SU-DHL-6 (cell line): ENCODE results near the gene RPL32.
A peak's percentile ranks its signal among the peaks of the same experiment; 100 is the strongest.
"Not testable (repeated sequence)": the region's sequence is repeated elsewhere in the genome, so short reads cannot be mapped to it uniquely, and the experiment has no call there.

Experiments used
- H2AFZ ChIP-seq: fragments of 200-600 bp; sonication (generic); 2 replicates; pipeline ENCODE4 v1.6.1; 2014; ENCODE audit warnings: low read depth, mild to moderate bottlenecking, moderate library complexity, mixed read lengths, antibody characterized with exemption, low read length; ENCODE audit not compliant: severe bottlenecking
- H3F3A ChIP-seq: fragments of 200-600 bp; shearing (Covaris generic); 2 replicates; pipeline ENCODE4 v1.6.0; 2016; ENCODE audit warnings: antibody characterized with exemption, mild to moderate bottlenecking; ENCODE audit not compliant: insufficient read depth
- H3K27ac ChIP-seq: fragments of 200-600 bp; sonication (generic); 2 replicates; pipeline ENCODE4 v1.5.1; 2016; ENCODE audit warnings: low read depth, mild to moderate bottlenecking, low read length, moderate library complexity, mixed read lengths
- H3K27me3 ChIP-seq: fragments of 200-600 bp; sonication (generic), shearing (Covaris generic); 2 replicates; pipeline ENCODE4 v1.6.0; 2014; ENCODE audit warnings: mild to moderate bottlenecking, low read length
- H3K36me3 ChIP-seq: fragments of 200-600 bp; sonication (generic); 2 replicates; pipeline ENCODE4 v1.6.1; 2014; ENCODE audit warnings: mild to moderate bottlenecking, low read length, mixed read lengths
- H3K4me2 ChIP-seq: fragments of 300-600, 200-600 bp; shearing (Covaris generic), sonication (generic); 2 replicates; pipeline ENCODE4 v1.6.0; 2014; ENCODE audit warnings: low read length, low read depth, mild to moderate bottlenecking; ENCODE audit not compliant: poor library complexity, severe bottlenecking
- H3K4me3 ChIP-seq: fragments of 200-600 bp; sonication (generic); 2 replicates; pipeline ENCODE4 v1.5.1; 2014; ENCODE audit warnings: antibody characterized with exemption, low read length, mild to moderate bottlenecking, mixed read lengths; ENCODE audit not compliant: insufficient read depth, poor library complexity, severe bottlenecking
- H3K79me2 ChIP-seq: fragments of 200-600 bp; sonication (generic); 2 replicates; pipeline ENCODE4 v1.6.1; 2014; ENCODE audit warnings: mild to moderate bottlenecking, low read length, moderate library complexity; ENCODE audit not compliant: insufficient read depth
- H3K9ac ChIP-seq: fragments of 200-600 bp; sonication (generic); 2 replicates; pipeline ENCODE4 v1.7.0; 2014; ENCODE audit warnings: mild to moderate bottlenecking, low read length
- H3K9me2 ChIP-seq: fragments of 200-600 bp; sonication (generic); replicated peaks from 2 replicates; pipeline ENCODE4 v1.6.1; 2014; ENCODE audit warnings: low read length; ENCODE audit not compliant: insufficient read depth
- H3K9me3 ChIP-seq: fragments of 200-600 bp; sonication (generic); 2 replicates; pipeline ENCODE4 v1.6.1; 2014; ENCODE audit warnings: low read length, mixed read lengths; ENCODE audit not compliant: insufficient read depth
- H4K20me1 ChIP-seq: fragments of 200-600 bp; sonication (generic); 2 replicates; pipeline ENCODE4 v1.6.1; 2014; ENCODE audit warnings: low read depth, mild to moderate bottlenecking, antibody characterized with exemption, low read length, moderate library complexity, mixed read lengths
- CTCF ChIP-seq: fragments of 200-600 bp; sonication (generic); IDR thresholded peaks from one replicate; pipeline ENCODE4 v1.5.1; 2017; ENCODE audit warnings: antibody characterized with exemption, mild to moderate bottlenecking, low read length, moderate library complexity; ENCODE audit not compliant: insufficient read depth, poor library complexity, severe bottlenecking
- EZH2phosphoT487 ChIP-seq: fragments of 200-600 bp; sonication (generic), shearing (Covaris generic); conservative IDR thresholded peaks from 2 replicates; pipeline ENCODE4 v1.6.1; 2018; ENCODE audit warnings: mild to moderate bottlenecking, antibody characterized with exemption, low read length, moderate library complexity, mixed read lengths

The RPL32 gene

GRCh38 chr3:12787346-12787745 lies 54.0 kb downstream of the RPL32 start:
- H3K79me2 ChIP-seq, H3K9me2 ChIP-seq, H3K27me3 ChIP-seq, H3K9ac ChIP-seq, H3K4me3 ChIP-seq, H2AFZ ChIP-seq, H3K36me3 ChIP-seq, H3F3A ChIP-seq, H3K9me3 ChIP-seq, H3K27ac ChIP-seq, H3K4me2 ChIP-seq, H4K20me1 ChIP-seq: not testable (repeated sequence)
- TF ChIP-seq CTCF = peak; percentile 34

- no peaks in the 10 kb centered on the region for H3K9me3 ChIP-seq
- no peak overlapping the region for H3K4me2 ChIP-seq
- H3F3A ChIP-seq = no peaks in the 10 kb centered on the region
- H3K79me2 ChIP-seq = no peaks in the 10 kb centered on the region
- H4K20me1 ChIP-seq = no peaks in the 10 kb centered on the region
- H2AFZ ChIP-seq = no peak overlapping the region
- no peaks in the 10 kb centered on the region for H3K9me2 ChIP-seq
- no peak overlapping the region for H3K4me3 ChIP-seq
- no peak overlapping the region for H3K27ac ChIP-seq
- H3K9ac ChIP-seq = no peak overlapping the region
- no peaks in the 10 kb centered on the region for H3K27me3 ChIP-seq
- TF ChIP-seq CTCF = no peak
- no peak for TF ChIP-seq EZH2phosphoT487
- no peaks in the 10 kb centered on the region for H3K36me3 ChIP-seq
Observed at GRCh38 chr3:12785096-12785495, 56.3 kb downstream of the RPL32 start.
